ENCODE results near the gene MTMR11. TPM values are rescaled to one million over a fixed set of nuclear protein-coding genes. Genes with fewer than 3 reads are reported as not detected.
A peak's percentile ranks its signal among the peaks of the same experiment; 100 is the strongest.

Gene MTMR11
- total and polyA plus RNA-seq, 2 of the 8 experiments (the other 6 are each of a cell fraction or from before 2014, with no cell fraction given): 3.7 to 4.8 TPM

- Histone ChIP-seq H3K27ac (ENCODE audit: low read depth, low read length) (peak overlapping the region; percentile 90), H2BK5ac (ENCODE audit: low read depth, low read length) (peak overlapping the region; percentile 89; the same call in 1 of the 2 replicates), H3K9me3 (ENCODE audit: insufficient read depth in 2 of 2, low read depth in 1 of 2, low read length in 1 of 2) (no peaks in the 10 kb centered on the region), H3K36me3 (ENCODE audit: control insufficient read depth in 2 of 4, insufficient read depth in 4 of 4, low read length in 3 of 4) (peaks cover 19 to 41% (median 39%) of the 10 kb centered on the region in 4 experiments), H3K23ac (ENCODE audit: insufficient read length) (no peak overlapping the region), H3K4me3 (ENCODE audit: extremely low read depth in 1 of 4, insufficient read depth in 2 of 4, low read depth in 3 of 4, low read length in 4 of 4) (peak overlapping the region; percentile 85 to 95 (median 94)), H3K79me2 (ENCODE audit: control insufficient read depth in 1 of 2, insufficient read depth in 2 of 2, low read length in 2 of 2) (peaks cover 8 to 28% of the 10 kb centered on the region in 2 experiments), H2AK5ac (ENCODE audit: low read depth, low read length) (no peak overlapping the region), H2BK12ac (ENCODE audit: low read depth, low read length) (no peak overlapping the region), H3K14ac (ENCODE audit: insufficient read length) (no peak overlapping the region), H3K4ac (replicated peaks; ENCODE audit: insufficient read length, low read depth, low read length) (no peak overlapping the region), H3K23me2 (ENCODE audit: low read depth, low read length) (peaks cover 5% of the 10 kb centered on the region), H3K79me1 (ENCODE audit: low read depth, low read length) (peaks cover 5% of the 10 kb centered on the region), H3K4me1 (replicated peaks in 1 of 4; ENCODE audit: control insufficient read depth in 3 of 4, insufficient read depth in 4 of 4, low read length in 3 of 4) (peaks cover 0 to 8% (median 4%) of the 10 kb centered on the region in 4 experiments; a peak in 4 of 7 replicates), H3K4me2 (ENCODE audit: insufficient read depth in 1 of 2, low read depth in 2 of 2, low read length in 2 of 2) (peak overlapping the region; percentile 87 to 90), H2BK20ac (ENCODE audit: low read length) (no peak overlapping the region), H2BK15ac (ENCODE audit: low read length) (no peak overlapping the region), H2BK120ac (replicated peaks; ENCODE audit: low read depth, low read length) (no peak overlapping the region), H3K9ac (replicated peaks in 1 of 4; ENCODE audit: extremely low read depth in 1 of 4, low read depth in 3 of 4, low read length in 3 of 4) (peak overlapping the region; percentile 81 to 96 (median 90)), H3K18ac (ENCODE audit: extremely low read depth, low read length) (no peak overlapping the region), H4K20me1 (replicated peaks in 1 of 2; ENCODE audit: control insufficient read depth in 1 of 2, insufficient read depth in 2 of 2, low read length in 2 of 2) (no peaks in the 10 kb centered on the region), H4K5ac (ENCODE audit: insufficient read length, low read depth, low read length) (no peak overlapping the region), H4K91ac (replicated peaks; ENCODE audit: insufficient read length, low read length) (no peak overlapping the region), H3K56ac (replicated peaks; ENCODE audit: insufficient read length, low read depth, low read length) (no peak overlapping the region), H2AFZ (ENCODE audit: low read length) (no peak overlapping the region), H3K27me3 (replicated peaks in 1 of 4; ENCODE audit: control insufficient read depth in 3 of 4, extremely low read depth in 1 of 4, insufficient read depth in 3 of 4, low read length in 3 of 4) (no peaks in the 10 kb centered on the region), H4K8ac (ENCODE audit: extremely low read depth, insufficient read depth, low read length) (peak overlapping the region; percentile 51; the same call in 1 of the 2 replicates)
- ChIA-PET CTCF (ENCODE audit: partially characterized antibody) (interaction anchor here (1.2 kb wide), 1 partner anchor 39 kb away, joined by 3 read pairs; a partner anchor contains a TSS), POLR2A (ENCODE audit: partially characterized antibody) (no interaction called here)
- TF ChIP-seq PHF8 (conservative IDR thresholded peaks at IDR 0.05; ENCODE audit: low read depth, low read length) (no peak), RNF2 (IDR thresholded peaks at IDR 0.05; ENCODE audit: borderline replicate concordance, low read depth, low read length, missing control alignments, poor library complexity, severe bottlenecking) (no peak), CTBP2 (IDR thresholded peaks at IDR 0.05; ENCODE audit: borderline replicate concordance, insufficient read depth, insufficient read length, low read length) (no peak), TBP (IDR thresholded peaks at IDR 0.05; ENCODE audit: low read depth, low read length) (no peak), GABPA (IDR thresholded peaks at IDR 0.05; ENCODE audit: borderline replicate concordance, insufficient read depth, low read length) (no peak), CHD2 (IDR thresholded peaks at IDR 0.05; ENCODE audit: low read length) (no peak)
- FAIRE-seq (no peak), DNase-seq (ENCODE audit: low read depth in 1 of 2, low spot score in 2 of 2) (no peak)
- 5% methylated on average over 10 of the region's 10 CpGs; no CpG with 5 or more reads in 1 of the 2 experiments for WGBS, 2 experiments (ENCODE audit: extremely low coverage in 1 of 2, insufficient coverage in 1 of 2, insufficient read length in 1 of 2, insufficient replicate concordance in 2 of 2, low coverage in 1 of 2, low lambda C conversion rate in 2 of 2, missing lambda C conversion rate in 1 of 2)
Observed at GRCh38 chr1:149927056-149927562, 9.6 kb downstream of the MTMR11 start.

Measured in H1 (cell line).